ENCODE results near the gene HECW1.

DNA sequence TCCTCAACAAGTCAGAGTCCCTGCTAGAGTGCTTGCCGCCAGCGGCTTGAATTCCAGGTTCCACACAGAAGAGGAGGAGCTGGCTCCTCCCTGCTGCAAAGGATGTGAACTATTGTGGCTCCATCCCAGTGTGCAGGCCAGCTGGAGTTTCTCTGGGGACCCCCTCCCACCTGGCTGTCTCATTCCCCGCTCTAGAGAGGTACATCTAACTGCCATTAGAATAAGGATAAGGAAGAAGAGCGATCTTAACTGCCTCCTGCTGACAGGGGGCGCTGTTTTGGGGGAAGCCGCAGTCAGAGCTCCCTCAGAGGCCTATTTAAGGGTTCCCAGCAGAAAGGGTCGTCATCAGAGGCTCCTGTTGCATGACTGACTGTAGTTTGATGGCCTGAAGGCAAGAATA, 40.8 kb upstream of the HECW1 start:
- no peak for TF ChIP-seq EZH2 (IDR thresholded peaks at IDR 0.05; ENCODE audit: low read length)
- TF ChIP-seq, protein P1, sequence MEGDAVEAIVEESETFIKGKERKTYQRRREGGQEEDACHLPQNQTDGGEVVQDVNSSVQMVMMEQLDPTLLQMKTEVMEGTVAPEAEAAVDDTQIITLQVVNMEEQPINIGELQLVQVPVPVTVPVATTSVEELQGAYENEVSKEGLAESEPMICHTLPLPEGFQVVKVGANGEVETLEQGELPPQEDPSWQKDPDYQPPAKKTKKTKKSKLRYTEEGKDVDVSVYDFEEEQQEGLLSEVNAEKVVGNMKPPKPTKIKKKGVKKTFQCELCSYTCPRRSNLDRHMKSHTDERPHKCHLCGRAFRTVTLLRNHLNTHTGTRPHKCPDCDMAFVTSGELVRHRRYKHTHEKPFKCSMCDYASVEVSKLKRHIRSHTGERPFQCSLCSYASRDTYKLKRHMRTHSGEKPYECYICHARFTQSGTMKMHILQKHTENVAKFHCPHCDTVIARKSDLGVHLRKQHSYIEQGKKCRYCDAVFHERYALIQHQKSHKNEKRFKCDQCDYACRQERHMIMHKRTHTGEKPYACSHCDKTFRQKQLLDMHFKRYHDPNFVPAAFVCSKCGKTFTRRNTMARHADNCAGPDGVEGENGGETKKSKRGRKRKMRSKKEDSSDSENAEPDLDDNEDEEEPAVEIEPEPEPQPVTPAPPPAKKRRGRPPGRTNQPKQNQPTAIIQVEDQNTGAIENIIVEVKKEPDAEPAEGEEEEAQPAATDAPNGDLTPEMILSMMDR (optimal IDR thresholded peaks at IDR 0.05 in 1 of 3, IDR thresholded peaks at IDR 0.05 in 1 of 3, conservative IDR thresholded peaks at IDR 0.05 in 1 of 3; ENCODE audit: extremely low read depth in 1 of 3, insufficient read depth in 2 of 3, low read length in 3 of 3): peak; percentile 48 to 74 (median 50)

All from keratinocyte (primary cell).